ENCODE data around the gene POM121C. TPM values are rescaled to one million over a fixed set of nuclear protein-coding genes. Genes with fewer than 3 reads are reported as not detected.
"Not testable (repeated sequence)": the region's sequence is repeated elsewhere in the genome, so short reads cannot be mapped to it uniquely, and the experiment has no call there.

The POM121C gene
- polyA plus RNA-seq, 6 donors from 2014 or later: 5.2 to 32.4 (median 14.0) TPM

GRCh38 chr7:75397865-75398264, 88.2 kb downstream of the POM121C start:
- H3K9me3 Mint-ChIP-seq; ATAC-seq (ENCODE audit: low read depth in 2 of 2); H3K4me3 Mint-ChIP-seq; DNase-seq; H3K27ac Mint-ChIP-seq; H3K4me1 Mint-ChIP-seq; H3K27me3 Mint-ChIP-seq; H3K36me3 Mint-ChIP-seq: not testable (repeated sequence)

GRCh38 chr7:75395329-75395728, 90.8 kb downstream of the POM121C start, which contains the start of gene TRIM73:
TRIM73 (plus strand) TSS chr7:75395629; CDS start chr7:75398934, 3,305 bp downstream.
- not testable (repeated sequence) for DNase-seq; ATAC-seq (ENCODE audit: low read depth in 2 of 2); H3K36me3 Mint-ChIP-seq; H3K9me3 Mint-ChIP-seq; H3K4me1 Mint-ChIP-seq; H3K4me3 Mint-ChIP-seq; H3K27ac Mint-ChIP-seq; H3K27me3 Mint-ChIP-seq

- H3K36me3 Mint-ChIP-seq; H3K4me1 Mint-ChIP-seq; H3K27ac Mint-ChIP-seq; H3K9me3 Mint-ChIP-seq; H3K4me3 Mint-ChIP-seq; H3K27me3 Mint-ChIP-seq; DNase-seq; ATAC-seq (ENCODE audit: low read depth in 2 of 2): not testable (repeated sequence)
Observed at GRCh38 chr7:75393194-75393593, 92.9 kb downstream of the POM121C start.

- not testable (repeated sequence) for H3K27ac Mint-ChIP-seq; H3K36me3 Mint-ChIP-seq; H3K9me3 Mint-ChIP-seq; H3K4me3 Mint-ChIP-seq; ATAC-seq (ENCODE audit: low read depth in 2 of 2); H3K4me1 Mint-ChIP-seq; DNase-seq; H3K27me3 Mint-ChIP-seq
Observed at GRCh38 chr7:75374519-75375317, 111.4 kb downstream of the POM121C start.

GRCh38 chr7:75374144-75374518, 112.0 kb downstream of the POM121C start:
- not testable (repeated sequence) for ATAC-seq (ENCODE audit: low read depth in 2 of 2); H3K4me3 Mint-ChIP-seq; DNase-seq; H3K27me3 Mint-ChIP-seq; H3K27ac Mint-ChIP-seq; H3K4me1 Mint-ChIP-seq; H3K9me3 Mint-ChIP-seq; H3K36me3 Mint-ChIP-seq

GRCh38 chr7:75367313-75367712, 118.8 kb downstream of the POM121C start:
- not testable (repeated sequence) for H3K4me3 Mint-ChIP-seq; H3K36me3 Mint-ChIP-seq; DNase-seq; H3K27ac Mint-ChIP-seq; H3K9me3 Mint-ChIP-seq; ATAC-seq (ENCODE audit: low read depth in 2 of 2); H3K4me1 Mint-ChIP-seq; H3K27me3 Mint-ChIP-seq

Other genes starting within 250 kb of the POM121C start
- 1 to 10 TPM in 3 of 6 donors, under 1 TPM in 2, not detected in 1; 0.09 to 1.4 (median 1.2) TPM for gene TRIM73, start 90.7 kb downstream of the POM121C start, polyA plus RNA-seq (ENCODE audit: low read depth in 6 of 6)
- under 1 TPM in 4 of 6 donors, not detected in 2; 0.14 to 0.84 (median 0.34) TPM for gene SPDYE5, start 6.0 kb upstream of the POM121C start, polyA plus RNA-seq (ENCODE audit: low read depth in 6 of 6)

Data from naive B cell (primary cell).